GM12873 (cell line): ENCODE results near the gene AFAP1.

Source experiments
- TF ChIP-seq, protein P1 (sequence below): IDR thresholded peaks from 2 replicates; pipeline ENCODE4 v1.5.1; 2012; ENCODE audit warnings: low read depth, mild to moderate bottlenecking, moderate library complexity, low read length, control low read depth; ENCODE audit not compliant: insufficient read depth; ENCODE audit errors: missing control alignments

AFAP1 gene

DNA sequence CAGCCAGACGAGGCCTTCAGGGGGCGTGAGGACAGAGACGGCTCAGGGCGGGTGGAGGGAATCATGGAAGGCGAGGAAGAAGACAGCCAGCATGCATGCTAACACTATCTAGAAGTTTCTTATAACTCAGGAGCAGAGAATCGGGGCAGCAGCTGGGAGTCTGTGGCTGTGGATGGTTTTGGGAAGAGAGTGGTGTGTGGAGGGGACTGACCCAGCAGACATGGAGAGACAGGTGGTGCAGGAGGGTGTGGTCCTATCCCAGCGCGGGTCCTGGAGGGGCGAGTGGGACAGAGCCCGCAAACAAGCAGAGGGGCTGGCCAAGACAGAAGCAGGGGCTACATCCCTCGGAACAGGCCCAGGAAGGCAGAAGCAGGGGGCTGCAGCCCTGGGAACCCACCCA lies 192.1 kb downstream of the AFAP1 start:
- TF ChIP-seq, protein P1, sequence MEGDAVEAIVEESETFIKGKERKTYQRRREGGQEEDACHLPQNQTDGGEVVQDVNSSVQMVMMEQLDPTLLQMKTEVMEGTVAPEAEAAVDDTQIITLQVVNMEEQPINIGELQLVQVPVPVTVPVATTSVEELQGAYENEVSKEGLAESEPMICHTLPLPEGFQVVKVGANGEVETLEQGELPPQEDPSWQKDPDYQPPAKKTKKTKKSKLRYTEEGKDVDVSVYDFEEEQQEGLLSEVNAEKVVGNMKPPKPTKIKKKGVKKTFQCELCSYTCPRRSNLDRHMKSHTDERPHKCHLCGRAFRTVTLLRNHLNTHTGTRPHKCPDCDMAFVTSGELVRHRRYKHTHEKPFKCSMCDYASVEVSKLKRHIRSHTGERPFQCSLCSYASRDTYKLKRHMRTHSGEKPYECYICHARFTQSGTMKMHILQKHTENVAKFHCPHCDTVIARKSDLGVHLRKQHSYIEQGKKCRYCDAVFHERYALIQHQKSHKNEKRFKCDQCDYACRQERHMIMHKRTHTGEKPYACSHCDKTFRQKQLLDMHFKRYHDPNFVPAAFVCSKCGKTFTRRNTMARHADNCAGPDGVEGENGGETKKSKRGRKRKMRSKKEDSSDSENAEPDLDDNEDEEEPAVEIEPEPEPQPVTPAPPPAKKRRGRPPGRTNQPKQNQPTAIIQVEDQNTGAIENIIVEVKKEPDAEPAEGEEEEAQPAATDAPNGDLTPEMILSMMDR, result no peak

DNA sequence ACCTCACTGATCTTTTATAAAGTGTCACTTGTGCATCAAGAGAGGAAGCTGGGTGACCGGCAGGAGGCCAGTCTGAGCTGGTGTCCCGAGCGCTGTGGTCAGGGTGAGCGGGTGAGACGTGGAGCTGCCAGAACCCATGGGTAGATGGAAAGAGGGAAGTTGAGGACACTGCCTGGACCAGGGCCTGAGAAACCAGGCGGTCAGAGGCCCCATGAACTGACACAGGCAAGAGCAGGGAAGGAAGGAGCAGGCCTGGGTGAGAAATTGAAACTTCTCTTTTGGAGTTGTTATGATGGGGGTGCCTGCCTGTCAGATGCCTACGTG lies 192.6 kb downstream of the AFAP1 start:
- TF ChIP-seq, protein P1, result no peak

DNA sequence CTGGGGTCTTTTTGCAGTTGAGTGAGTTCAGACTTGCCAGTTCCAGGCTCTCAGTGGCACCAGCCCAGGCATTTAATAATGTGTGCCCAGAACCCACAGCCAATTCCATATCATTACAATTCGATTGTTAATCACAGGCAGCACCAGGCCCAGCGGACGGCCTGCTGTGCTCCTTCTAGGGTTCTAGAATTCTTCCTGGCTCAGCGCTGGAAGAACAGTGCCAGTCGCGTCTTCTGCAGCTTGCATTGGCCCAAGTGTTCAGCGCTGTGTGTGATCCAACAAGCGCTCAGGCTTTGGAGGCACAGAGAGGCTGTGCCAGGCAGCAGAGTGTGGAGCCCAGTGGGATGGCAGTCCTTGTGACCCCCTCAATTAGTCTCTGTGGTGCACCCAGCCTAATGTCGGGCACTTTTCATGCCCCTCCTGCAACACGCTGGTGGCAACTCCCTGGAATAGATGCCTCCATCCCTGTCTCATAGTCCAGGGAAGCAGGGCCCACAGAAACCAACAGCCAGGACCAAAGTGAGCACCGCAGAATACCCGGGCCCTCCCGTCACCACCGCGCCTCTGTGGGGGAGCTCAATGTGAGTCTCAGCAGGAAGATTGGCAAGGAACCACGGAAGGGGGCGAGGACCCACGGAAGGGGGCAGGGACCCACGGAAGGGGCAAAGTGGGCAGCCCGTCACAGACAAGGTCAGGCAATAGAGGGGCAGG lies 193.2 kb downstream of the AFAP1 start:
- TF ChIP-seq, protein P1, result no peak

DNA sequence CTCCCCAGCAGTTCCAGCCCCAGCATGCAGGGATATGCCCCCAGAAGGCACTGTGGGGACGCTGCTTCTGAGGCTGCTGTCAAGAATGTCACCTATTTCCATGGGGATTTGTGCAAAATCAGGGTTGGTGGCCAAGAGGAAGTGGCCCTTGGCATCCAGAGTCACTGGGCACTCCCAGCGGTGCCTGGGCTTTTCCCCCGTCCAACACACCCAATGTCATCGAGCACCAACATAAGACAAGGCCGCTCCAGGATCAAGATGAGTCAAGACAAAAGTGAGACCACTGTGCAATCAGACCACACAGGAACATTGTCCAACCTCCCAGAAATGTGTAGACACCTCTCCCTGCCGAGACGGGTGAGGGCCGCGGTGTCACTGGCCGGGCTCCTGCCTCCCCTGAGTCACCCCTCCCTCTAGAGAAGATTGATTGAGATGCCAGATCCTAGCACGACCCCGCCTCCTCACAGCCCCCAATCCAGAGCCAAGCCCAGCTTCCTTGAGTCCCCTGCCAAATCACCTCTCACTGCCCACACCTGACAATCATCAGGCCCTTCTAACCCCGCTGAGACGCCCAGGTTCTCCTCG lies 194.3 kb downstream of the AFAP1 start:
- TF ChIP-seq, protein P1, result no peak

DNA sequence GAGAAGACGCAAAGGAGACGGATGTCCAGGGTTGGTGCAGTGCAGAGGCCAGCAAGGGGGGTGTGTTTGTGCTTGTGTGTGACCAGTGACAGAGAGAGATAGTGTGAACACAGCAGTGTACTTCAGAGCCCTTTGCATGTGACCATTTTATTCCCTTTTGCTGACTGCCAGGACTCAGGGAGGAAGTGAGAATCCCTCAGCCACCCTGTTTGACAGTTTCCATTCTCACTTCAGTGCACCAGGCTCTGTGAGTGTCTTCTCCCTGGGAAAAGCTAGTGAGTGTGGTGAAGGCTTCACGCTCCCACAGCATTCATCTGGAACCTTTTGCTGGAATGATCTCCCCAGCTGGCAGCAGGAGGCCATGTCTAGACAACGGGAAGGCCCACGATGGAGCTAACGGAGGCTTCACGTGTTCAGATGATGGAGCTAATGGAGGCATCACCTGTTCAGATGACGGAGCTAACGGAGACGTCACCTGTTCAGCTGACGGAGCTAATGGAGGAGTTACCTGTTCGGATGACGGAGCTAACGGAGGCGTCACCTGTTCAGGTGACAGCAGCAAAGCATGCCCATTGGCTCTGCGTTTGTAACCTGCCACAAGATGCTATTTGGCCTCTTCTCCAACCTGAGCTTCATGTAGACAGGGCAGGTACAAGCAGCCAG lies 195.4 kb downstream of the AFAP1 start:
- TF ChIP-seq, protein P1, result no peak

DNA sequence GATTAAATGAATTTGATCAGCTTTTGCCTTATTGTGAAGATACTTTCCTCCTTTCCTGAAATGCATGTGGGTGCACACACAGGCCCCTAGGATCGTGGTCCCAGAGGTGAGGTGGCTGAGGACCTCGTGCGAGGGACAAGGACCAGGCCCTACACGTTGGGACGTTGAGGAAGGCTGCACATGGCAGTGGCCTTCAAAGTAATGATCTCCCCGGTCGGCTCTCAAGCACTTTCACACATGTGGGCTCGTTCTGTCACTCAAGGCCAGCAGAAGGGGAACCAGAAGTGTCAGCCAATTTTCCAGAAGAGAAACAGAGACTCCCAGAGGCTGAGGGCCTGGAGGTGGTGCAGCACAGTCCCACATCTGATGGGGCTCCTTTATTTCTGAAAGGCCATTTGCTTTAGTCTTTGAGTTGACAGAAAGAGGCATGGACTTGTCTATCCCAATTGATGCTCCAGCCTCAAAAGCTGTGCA lies 196.8 kb downstream of the AFAP1 start:
- TF ChIP-seq, protein P1, result no peak

DNA sequence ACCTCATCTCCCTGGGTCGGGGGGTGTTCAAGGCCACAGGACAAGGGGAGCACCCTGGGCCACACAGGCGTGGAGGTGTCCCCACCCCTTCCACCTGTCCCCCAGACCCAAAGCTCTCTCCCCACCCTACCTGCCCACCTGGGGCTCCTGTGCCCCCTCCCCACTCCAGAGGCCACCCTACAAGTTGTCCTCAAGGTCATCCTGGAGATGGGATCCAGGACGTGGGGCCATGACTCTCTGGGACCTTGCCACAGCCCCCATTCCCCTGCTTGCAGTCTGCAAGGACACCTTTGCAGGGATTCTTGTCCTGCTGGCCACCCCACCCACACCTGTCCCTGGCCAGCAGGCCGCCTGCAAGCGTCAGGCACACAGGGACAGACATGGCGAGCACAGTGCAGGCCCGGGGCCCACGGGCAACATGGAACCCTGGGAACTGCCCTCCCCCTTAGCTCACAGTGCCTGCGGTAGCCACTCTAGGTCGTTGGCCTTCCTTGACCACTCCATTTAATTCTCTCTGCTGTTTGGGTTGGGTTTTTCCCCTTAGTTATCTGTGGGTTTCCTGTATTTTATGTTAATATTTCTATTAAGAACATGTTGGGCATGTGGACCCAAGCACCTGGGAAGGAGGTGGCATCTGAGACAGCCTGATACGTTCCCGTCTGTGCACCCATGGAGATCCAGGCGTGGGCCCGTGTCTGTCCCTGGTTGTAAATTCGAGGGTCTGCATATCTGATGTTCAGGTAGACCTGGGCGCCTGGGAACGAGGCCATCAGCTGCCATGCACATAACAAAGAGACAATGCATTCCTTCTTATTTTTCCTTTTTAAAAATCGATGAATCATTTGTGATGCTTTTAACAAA lies 197.5 kb downstream of the AFAP1 start:
- TF ChIP-seq, protein P1, result no peak
